Colonic mucosa (tissue), 4 donors: ENCODE data around the gene MBOAT7. TPM values are rescaled to one million over a fixed set of nuclear protein-coding genes. Genes with fewer than 3 reads are reported as not detected.

Experiments
- DNase-seq: peaks from one replicate; pipeline ENCODE4 v3.0.0-alpha.2; 2020
- H3K27ac ChIP-seq: fragments of 200-600 bp; one replicate; pipeline ENCODE4 v1.8.0; 2021
- H3K27me3 ChIP-seq: fragments of 200-600 bp; one replicate; pipeline ENCODE4 v1.8.0; 2021
- H3K36me3 ChIP-seq: fragments of 200-600 bp; one replicate; pipeline ENCODE4 v1.8.0; 2021
- H3K4me1 ChIP-seq: fragments of 200-600 bp; one replicate; pipeline ENCODE4 v1.8.0; 2021; ENCODE audit warnings: mild to moderate bottlenecking
- H3K4me3 ChIP-seq: fragments of 200-600 bp; one replicate; pipeline ENCODE4 v1.8.0; 2021
- H3K9ac ChIP-seq, 2 donors: one replicate each; pipeline ENCODE4 v1.7.0; 2013; ENCODE audit warnings: control low read depth in 2 of 2, low read depth in 2 of 2, low read length in 2 of 2
- H3K9me3 ChIP-seq: fragments of 200-600 bp; one replicate; pipeline ENCODE4 v1.8.0; 2021
- CTCF ChIP-seq: fragments of 200-600 bp; IDR thresholded peaks from one replicate; pipeline ENCODE4 v1.8.0; 2022; ENCODE audit warnings: antibody characterized with exemption, mild to moderate bottlenecking
- intact Hi-C: fragments of 100-400 bp; cut with DNase I; formaldehyde crosslinking; loops from one replicate; pipeline ENCODE4 v1.14.1; 2022
- total RNA-seq, 2 donors: library from RNA; stranded (reverse); fragmentation: NEBNext Ultra II Directional in 1 of 2; extraction: Animal tissue kit (Norgen Biotek cat#: 25700) in 1 of 2; gene quantifications; one replicate each; pipeline ENCODE4 v1.2.1, GENCODE V29; 2021
- donor health status: healthy.
- donor health status: DM: no; HTN: no; CAD: no.
- donor health status: DM: no; HTN: no; CAD: no.

MBOAT7 gene
- total RNA-seq, 2 donors from 2014 or later: 122 to 142 TPM

- peak overlapping the region; percentile 6 to 62 for H3K9ac ChIP-seq
- H3K9me3 ChIP-seq: no peaks in the 10 kb centered on the region
- no peak for DNase-seq
- H3K27ac ChIP-seq: peak overlapping the region; percentile 8
- H3K27me3 ChIP-seq: no peaks in the 10 kb centered on the region
- peaks cover 36% of the 10 kb centered on the region for H3K4me1 ChIP-seq
- H3K36me3 ChIP-seq: peaks cover 21% of the 10 kb centered on the region
- intact Hi-C loops: no loop called here
- TF ChIP-seq CTCF: no peak
- H3K4me3 ChIP-seq: no peak overlapping the region
Observed at GRCh38 chr19:54204767-54205468, 15.5 kb upstream of the MBOAT7 start.

DNA sequence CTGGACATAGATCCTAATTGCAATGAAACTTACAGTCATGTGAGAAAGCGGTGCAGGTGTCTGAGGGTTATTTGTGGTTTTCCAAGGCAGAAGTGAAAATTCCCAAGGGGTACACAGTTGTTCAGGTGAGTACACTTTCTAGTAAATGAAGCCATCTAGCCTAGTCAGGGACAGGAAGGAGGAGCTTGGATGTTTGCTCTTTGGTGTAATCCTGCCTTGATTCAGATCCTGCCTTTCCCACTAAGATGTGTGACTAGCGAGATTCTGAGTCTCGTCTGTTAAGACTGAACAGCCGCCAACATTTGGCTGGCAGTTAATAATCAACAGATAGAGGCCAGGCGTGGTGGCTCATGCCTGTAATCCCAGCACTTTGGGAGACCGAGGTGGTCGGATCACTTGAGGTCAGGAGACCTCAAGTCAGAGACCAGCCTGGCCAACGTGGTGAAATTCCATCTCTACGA, 13.8 kb upstream of the MBOAT7 start:
- intact Hi-C loops: no loop called here
- no peaks in the 10 kb centered on the region for H3K9me3 ChIP-seq
- peaks cover 21% of the 10 kb centered on the region for H3K36me3 ChIP-seq
- H3K4me1 ChIP-seq: peaks cover 24% of the 10 kb centered on the region
- TF ChIP-seq CTCF: no peak
- DNase-seq: peak; percentile 61
- no peak overlapping the region for H3K27ac ChIP-seq
- H3K9ac ChIP-seq: peak overlapping the region; percentile 3 to 83
- no peak overlapping the region for H3K4me3 ChIP-seq
- H3K27me3 ChIP-seq: no peaks in the 10 kb centered on the region

DNA sequence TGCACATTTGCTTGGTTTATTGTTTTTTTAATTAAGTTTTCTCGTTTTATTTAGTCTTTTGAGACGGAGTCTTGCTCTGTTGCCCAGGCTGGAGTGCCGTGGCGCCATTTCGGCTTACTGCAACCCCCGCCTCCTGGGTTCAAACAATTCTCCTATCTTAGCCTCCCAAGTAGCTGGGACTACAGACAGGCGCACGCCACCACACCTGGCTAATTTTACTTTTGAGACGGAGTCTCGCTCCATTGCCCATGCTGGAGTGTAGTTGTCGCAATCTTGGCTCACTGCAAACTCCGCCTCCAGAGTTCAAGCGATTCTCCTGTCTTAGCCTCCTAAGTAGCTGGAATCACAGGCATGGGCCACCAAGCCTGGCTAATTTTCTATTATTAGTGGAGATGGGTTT, 12.6 kb upstream of the MBOAT7 start:
- peak overlapping the region; percentile 83 to 90 for H3K9ac ChIP-seq
- DNase-seq: no peak
- no peaks in the 10 kb centered on the region for H3K9me3 ChIP-seq
- peak overlapping the region; percentile 78 for H3K4me3 ChIP-seq
- peaks cover 21% of the 10 kb centered on the region for H3K36me3 ChIP-seq
- no peaks in the 10 kb centered on the region for H3K27me3 ChIP-seq
- no peak overlapping the region for H3K27ac ChIP-seq
- intact Hi-C loops: no loop called here
- TF ChIP-seq CTCF: no peak
- H3K4me1 ChIP-seq: peaks cover 24% of the 10 kb centered on the region

DNA sequence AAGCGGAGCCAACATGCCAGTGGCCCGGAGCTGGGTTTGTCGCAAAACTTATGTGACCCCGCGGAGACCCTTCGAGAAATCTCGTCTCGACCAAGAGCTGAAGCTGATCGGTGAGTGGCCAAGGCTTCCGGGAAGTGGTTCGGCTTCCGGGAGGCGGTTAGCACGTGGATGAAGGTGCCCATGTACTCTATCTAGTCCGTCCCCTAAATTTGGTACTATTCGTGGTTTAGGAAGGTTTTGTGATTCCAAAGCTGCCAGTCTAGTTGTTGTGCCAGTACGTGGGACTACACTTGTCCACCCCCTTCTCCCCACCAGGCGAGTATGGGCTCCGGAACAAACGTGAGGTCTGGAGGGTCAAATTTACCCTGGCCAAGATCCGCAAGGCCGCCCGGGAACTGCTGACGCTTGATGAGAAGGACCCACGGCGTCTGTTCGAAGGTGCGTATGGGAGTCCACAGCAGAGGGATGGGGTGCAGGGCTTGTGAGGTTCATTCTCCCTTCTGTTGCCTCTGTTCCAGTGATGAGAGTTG, 11.9 kb upstream of the MBOAT7 start:
- no peak for TF ChIP-seq CTCF
- peaks cover 18% of the 10 kb centered on the region for H3K36me3 ChIP-seq
- peak overlapping the region; percentile 78 for H3K4me3 ChIP-seq
- H3K9ac ChIP-seq: peak overlapping the region; percentile 83 to 90
- H3K27me3 ChIP-seq: no peaks in the 10 kb centered on the region
- peaks cover 24% of the 10 kb centered on the region for H3K4me1 ChIP-seq
- intact Hi-C loops: no loop called here
- DNase-seq: no peak
- peak overlapping the region; percentile 94 for H3K27ac ChIP-seq
- no peaks in the 10 kb centered on the region for H3K9me3 ChIP-seq

DNA sequence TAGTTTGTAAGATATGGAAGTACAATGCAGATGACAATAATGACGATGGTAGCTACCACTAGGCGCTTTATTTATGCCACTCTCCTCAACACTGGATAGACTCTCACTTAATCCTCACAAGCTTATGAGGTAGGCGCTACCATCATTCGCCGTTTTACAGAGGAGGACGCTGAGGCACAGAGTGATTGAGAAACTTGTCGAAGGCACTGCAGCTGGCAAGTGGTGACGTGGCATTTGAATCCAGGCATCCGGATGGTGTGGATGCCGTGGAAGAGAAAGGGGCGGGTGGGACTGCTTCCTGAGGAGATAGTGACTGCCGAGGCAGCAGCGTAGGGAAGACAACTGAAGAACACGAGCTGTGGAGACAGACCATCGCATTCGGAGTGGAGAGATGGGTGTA, 10.0 kb upstream of the MBOAT7 start:
- intact Hi-C loops: no loop called here

More for the DNA sequence above, 10.0 kb upstream of the MBOAT7 start:
- H3K9ac ChIP-seq: no peak overlapping the region
- no peak for TF ChIP-seq CTCF
- peaks cover 7% of the 10 kb centered on the region for H3K36me3 ChIP-seq
- DNase-seq: no peak
- peaks cover 18% of the 10 kb centered on the region for H3K4me1 ChIP-seq
- H3K27me3 ChIP-seq: no peaks in the 10 kb centered on the region
- H3K27ac ChIP-seq: no peak overlapping the region
- no peaks in the 10 kb centered on the region for H3K9me3 ChIP-seq
- no peak overlapping the region for H3K4me3 ChIP-seq
